Nephron progenitor cell (in vitro differentiated cells): Measurements from ENCODE around the gene GNG14.

ENCODE experiments used
- DNase-seq: peaks from one replicate; pipeline ENCODE4 v3.0.0; 2021
- H3K27ac Mint-ChIP-seq: 2 replicates; pipeline ENCODE4 v1.8.0; 2021; ENCODE audit warnings: mild to moderate bottlenecking, moderate library complexity, mixed read lengths
- H3K27me3 Mint-ChIP-seq: 2 replicates; pipeline ENCODE4 v1.8.0; 2021; ENCODE audit warnings: mild to moderate bottlenecking, low read depth, mixed read lengths; ENCODE audit not compliant: poor library complexity
- H3K36me3 Mint-ChIP-seq: 2 replicates; pipeline ENCODE4 v1.8.0; 2021; ENCODE audit warnings: low read depth, mixed read lengths
- H3K4me1 Mint-ChIP-seq: 2 replicates; pipeline ENCODE4 v1.8.0; 2021; ENCODE audit warnings: mixed read lengths
- H3K4me3 Mint-ChIP-seq: 2 replicates; pipeline ENCODE4 v1.8.0; 2021; ENCODE audit warnings: mild to moderate bottlenecking, moderate library complexity, mixed read lengths
- H3K9me3 Mint-ChIP-seq: 2 replicates; pipeline ENCODE4 v1.8.0; 2021; ENCODE audit warnings: mild to moderate bottlenecking, moderate library complexity, mixed read lengths
- CTCF ChIP-seq: fragments of 200-600 bp; sonication (generic); IDR thresholded peaks from 2 replicates; pipeline ENCODE4 v1.5.0; 2021; ENCODE audit warnings: antibody characterized with exemption

GNG14 gene

GRCh38 chr19:12646551-12646950, 41.2 kb upstream of the GNG14 start:
- H3K27me3 Mint-ChIP-seq, result peaks cover 7% of the 10 kb centered on the region
- H3K9me3 Mint-ChIP-seq, result no peaks in the 10 kb centered on the region
- H3K27ac Mint-ChIP-seq, result no peak overlapping the region
- no peak for DNase-seq
- TF ChIP-seq CTCF, result no peak
- no peak overlapping the region for H3K4me3 Mint-ChIP-seq
- no peaks in the 10 kb centered on the region for H3K4me1 Mint-ChIP-seq
- H3K36me3 Mint-ChIP-seq, result peaks cover 29% of the 10 kb centered on the region

GRCh38 chr19:12647047-12647446, 40.8 kb upstream of the GNG14 start:
- no peak overlapping the region for H3K4me3 Mint-ChIP-seq
- H3K27ac Mint-ChIP-seq, result no peak overlapping the region
- H3K4me1 Mint-ChIP-seq, result no peaks in the 10 kb centered on the region
- H3K27me3 Mint-ChIP-seq, result peaks cover 7% of the 10 kb centered on the region
- no peaks in the 10 kb centered on the region for H3K9me3 Mint-ChIP-seq
- peaks cover 34% of the 10 kb centered on the region for H3K36me3 Mint-ChIP-seq
- TF ChIP-seq CTCF, result no peak
- no peak for DNase-seq

- no peak for TF ChIP-seq CTCF
- H3K4me1 Mint-ChIP-seq, result no peaks in the 10 kb centered on the region
- peak; percentile 26 for DNase-seq
- peaks cover 7% of the 10 kb centered on the region for H3K27me3 Mint-ChIP-seq
- H3K4me3 Mint-ChIP-seq, result no peak overlapping the region
- H3K27ac Mint-ChIP-seq, result no peak overlapping the region
- no peaks in the 10 kb centered on the region for H3K9me3 Mint-ChIP-seq
- H3K36me3 Mint-ChIP-seq, result peaks cover 36% of the 10 kb centered on the region
Observed at GRCh38 chr19:12647490-12648071, 40.2 kb upstream of the GNG14 start.

GRCh38 chr19:12648088-12648487, 39.7 kb upstream of the GNG14 start:
- H3K4me3 Mint-ChIP-seq, result no peak overlapping the region
- TF ChIP-seq CTCF, result no peak

GRCh38 chr19:12649941-12650340, 37.9 kb upstream of the GNG14 start:
- Mint-ChIP-seq H3K27me3 (peaks cover 3% of the 10 kb centered on the region), H3K4me1 (no peaks in the 10 kb centered on the region), H3K27ac (no peak overlapping the region), H3K4me3 (no peak overlapping the region), H3K9me3 (no peaks in the 10 kb centered on the region), H3K36me3 (peaks cover 33% of the 10 kb centered on the region)
- TF ChIP-seq CTCF, result no peak
- no peak for DNase-seq

More at GRCh38 chr19:12648088-12648487, 39.7 kb upstream of the GNG14 start:
- peaks cover 36% of the 10 kb centered on the region for H3K36me3 Mint-ChIP-seq
- no peak overlapping the region for H3K27ac Mint-ChIP-seq
- H3K27me3 Mint-ChIP-seq, result peaks cover 7% of the 10 kb centered on the region
- H3K4me1 Mint-ChIP-seq, result no peaks in the 10 kb centered on the region
- H3K9me3 Mint-ChIP-seq, result no peaks in the 10 kb centered on the region
- DNase-seq, result no peak

- H3K36me3 Mint-ChIP-seq, result peaks cover 49% of the 10 kb centered on the region
- peaks cover 3% of the 10 kb centered on the region for H3K27me3 Mint-ChIP-seq
- no peak overlapping the region for H3K27ac Mint-ChIP-seq
- peaks cover 13% of the 10 kb centered on the region for H3K4me1 Mint-ChIP-seq
- no peak for TF ChIP-seq CTCF
- H3K4me3 Mint-ChIP-seq, result no peak overlapping the region
- no peak for DNase-seq
- H3K9me3 Mint-ChIP-seq, result no peaks in the 10 kb centered on the region
Observed at GRCh38 chr19:12652219-12652618, 35.6 kb upstream of the GNG14 start.
